Smooth muscle cell (in vitro differentiated cells): ENCODE data around the gene EMID1. TPM values are rescaled to one million over a fixed set of nuclear protein-coding genes. Genes with fewer than 3 reads are reported as not detected.

Source experiments
- DNase-seq: peaks from one replicate; lab custom pipeline; 2025; ENCODE audit not compliant: unreplicated experiment; lab: John Stamatoyannopoulos, UW
- H2AFZ ChIP-seq: fragments of 200-600 bp; sonication (generic); 2 replicates; pipeline ENCODE4 v1.6.0; 2016; ENCODE audit warnings: antibody characterized with exemption, low read depth, mild to moderate bottlenecking
- H3F3A ChIP-seq: fragments of 200-600 bp; sonication (generic); 2 replicates; pipeline ENCODE4 v1.6.0; 2017; ENCODE audit warnings: antibody characterized with exemption, low read depth
- H3K27ac ChIP-seq: fragments of 200-600 bp; sonication (generic); 2 replicates; pipeline ENCODE4 v1.5.1; 2016; ENCODE audit warnings: low read depth, mild to moderate bottlenecking
- H3K27me3 ChIP-seq: fragments of 200-600 bp; sonication (generic); 2 replicates; pipeline ENCODE4 v1.6.1; 2016; ENCODE audit warnings: low read depth, mild to moderate bottlenecking
- H3K36me3 ChIP-seq: fragments of 200-600 bp; sonication (generic); 2 replicates; pipeline ENCODE4 v1.5.1; 2016; ENCODE audit warnings: low read depth
- H3K4me1 ChIP-seq: fragments of 200-600 bp; sonication (generic); 2 replicates; pipeline ENCODE4 v1.5.1; 2016; ENCODE audit warnings: low read depth
- H3K4me2 ChIP-seq: fragments of 200-600 bp; sonication (generic); 2 replicates; pipeline ENCODE4 v1.6.0; 2016; ENCODE audit warnings: mild to moderate bottlenecking
- H3K4me3 ChIP-seq: fragments of 200-600 bp; sonication (generic); 2 replicates; pipeline ENCODE4 v1.5.1; 2016; ENCODE audit warnings: mild to moderate bottlenecking
- H3K79me2 ChIP-seq: fragments of 200-600 bp; sonication (generic); 2 replicates; pipeline ENCODE4 v1.6.0; 2016; ENCODE audit warnings: low read depth, mild to moderate bottlenecking
- H3K9ac ChIP-seq: fragments of 200-600 bp; sonication (generic); 2 replicates; pipeline ENCODE4 v1.6.0; 2016; ENCODE audit warnings: low read depth
- H3K9me3 ChIP-seq: fragments of 200-600 bp; sonication (generic); replicated peaks from 2 replicates; pipeline ENCODE4 v1.5.1; 2016; ENCODE audit warnings: low read depth
- H4K20me1 ChIP-seq: fragments of 200-600 bp; sonication (generic); 2 replicates; pipeline ENCODE4 v1.6.0; 2016; ENCODE audit warnings: low read depth
- CTCF ChIP-seq: fragments of 200-600 bp; sonication (generic); IDR thresholded peaks from 2 replicates; pipeline ENCODE4 v1.5.1; 2017; ENCODE audit warnings: borderline replicate concordance, mild to moderate bottlenecking, antibody characterized with exemption; ENCODE audit not compliant: insufficient read depth, poor library complexity, severe bottlenecking
- WGBS: methylation state at CpG from one replicate; pipeline ENCODE4 v1.1.7; 2016; ENCODE audit warnings: low lambda C conversion rate; 5-methylcytosine and 5-hydroxymethylcytosine counted together
- polyA plus RNA-seq: library from polyadenylated mRNA; unstranded; fragments of >200 nt; fragmentation: Nextera tagmentation; extraction: Ambion mirVana; gene quantifications from 2 replicates; pipeline ENCODE4 v1.2.1, GENCODE V29; 2016
- small RNA-seq: library from RNA; depleted of rRNA; stranded (forward); fragments of <200 nt; gene quantifications from one replicate; pipeline ENCODE3, GENCODE V24; 2014
- total RNA-seq: library from RNA; depleted of rRNA; stranded (reverse); fragments of >200 nt; gene quantifications from 2 replicates; pipeline ENCODE4 v1.2.3, GENCODE V29; 2014

Gene EMID1
- total and polyA plus RNA-seq, 2 experiments from 2014 or later: 1.1 to 3.9 TPM

- peaks cover 8% of the 10 kb centered on the region for H3K79me2 ChIP-seq
- TF ChIP-seq CTCF: no peak
- DNase-seq: no peak
- no peaks in the 10 kb centered on the region for H3K9me3 ChIP-seq
- H3K4me1 ChIP-seq: peaks cover 7% of the 10 kb centered on the region
- peak overlapping the region; percentile 77 for H2AFZ ChIP-seq
- peak overlapping the region; percentile 79 for H3K27ac ChIP-seq
- peaks cover 9% of the 10 kb centered on the region for H4K20me1 ChIP-seq
- H3F3A ChIP-seq: no peaks in the 10 kb centered on the region
- H3K4me3 ChIP-seq: peak overlapping the region; percentile 66
- peak overlapping the region; percentile 85 for H3K9ac ChIP-seq
- H3K4me2 ChIP-seq: peak overlapping the region; percentile 89
- no peaks in the 10 kb centered on the region for H3K36me3 ChIP-seq
- 74% methylated on average over 20 of the region's 20 CpGs for WGBS
- no peaks in the 10 kb centered on the region for H3K27me3 ChIP-seq
Measured at GRCh38 chr22:29307596-29308147, 102.0 kb downstream of the EMID1 start.

- H3F3A ChIP-seq: no peaks in the 10 kb centered on the region
- 96% methylated on average over 41 of the region's 50 CpGs for WGBS
- H3K9me3 ChIP-seq: no peaks in the 10 kb centered on the region
- peaks cover 9% of the 10 kb centered on the region for H4K20me1 ChIP-seq
- no peak for DNase-seq
- no peak for TF ChIP-seq CTCF
- peaks cover 4% of the 10 kb centered on the region for H3K27me3 ChIP-seq
- H3K4me2 ChIP-seq: peak overlapping the region; percentile 89
- peaks cover 7% of the 10 kb centered on the region for H3K4me1 ChIP-seq
- no peak overlapping the region for H3K9ac ChIP-seq
- peaks cover 8% of the 10 kb centered on the region for H3K79me2 ChIP-seq
- no peak overlapping the region for H2AFZ ChIP-seq
- H3K27ac ChIP-seq: no peak overlapping the region
- H3K4me3 ChIP-seq: no peak overlapping the region
- H3K36me3 ChIP-seq: no peaks in the 10 kb centered on the region
Measured at GRCh38 chr22:29308148-29308790, 102.6 kb downstream of the EMID1 start.

GRCh38 chr22:29308791-29309262 is 103.1 kb downstream of the EMID1 start:
- Histone ChIP-seq H3K9me3 (no peaks in the 10 kb centered on the region), H3K4me1 (peaks cover 7% of the 10 kb centered on the region), H3K9ac (no peak overlapping the region), H3K27me3 (peaks cover 9% of the 10 kb centered on the region), H3F3A (no peaks in the 10 kb centered on the region), H3K27ac (no peak overlapping the region), H4K20me1 (peaks cover 9% of the 10 kb centered on the region), H3K4me2 (no peak overlapping the region), H3K36me3 (no peaks in the 10 kb centered on the region), H3K79me2 (peaks cover 8% of the 10 kb centered on the region), H3K4me3 (no peak overlapping the region), H2AFZ (no peak overlapping the region)
- no peak for TF ChIP-seq CTCF
- no peak for DNase-seq
- 82% methylated on average over 13 of the region's 13 CpGs for WGBS

Small RNA genes within 50 kb of the gene (small RNA-seq; reads per million reads assigned to genes)
- gene RNU6-1219P: not detected

Other genes with a start within 250 kb of the EMID1 start
- not detected in 2 replicates for gene C22orf31, start 144.1 kb upstream of the EMID1 start, total RNA-seq
- gene C22orf31, start 144.1 kb upstream of the EMID1 start, polyA plus RNA-seq: not detected in 2 replicates
- gene KREMEN1, start 132.9 kb upstream of the EMID1 start, total RNA-seq: 6.8 and 7.8 TPM in 2 replicates
- 6.0 and 9.9 TPM in 2 replicates for gene KREMEN1, start 132.9 kb upstream of the EMID1 start, polyA plus RNA-seq
- 11.7 and 16.5 TPM in 2 replicates for gene RHBDD3, start 62.1 kb downstream of the EMID1 start, total RNA-seq
- gene RHBDD3, start 62.1 kb downstream of the EMID1 start, polyA plus RNA-seq: 39.1 and 40.2 TPM in 2 replicates
- 146 and 197 TPM in 2 replicates for gene EWSR1, start 62.4 kb downstream of the EMID1 start, total RNA-seq
- 164 and 226 TPM in 2 replicates for gene EWSR1, start 62.4 kb downstream of the EMID1 start, polyA plus RNA-seq
- 7.8 TPM in 2 replicates for gene GAS2L1, start 100.8 kb downstream of the EMID1 start, total RNA-seq
- 31.7 and 35.8 TPM in 2 replicates for gene GAS2L1, start 100.8 kb downstream of the EMID1 start, polyA plus RNA-seq
- not detected in 2 replicates for gene RASL10A, start 109.8 kb downstream of the EMID1 start, total RNA-seq
- not detected in 2 replicates for gene RASL10A, start 109.8 kb downstream of the EMID1 start, polyA plus RNA-seq
- 25.9 and 30.3 TPM in 2 replicates for gene AP1B1, start 182.7 kb downstream of the EMID1 start, total RNA-seq
- gene AP1B1, start 182.7 kb downstream of the EMID1 start, polyA plus RNA-seq: 37.1 and 38.5 TPM in 2 replicates
- gene RFPL1, start 232.7 kb downstream of the EMID1 start, total RNA-seq: not detected in 2 replicates
- 0.16 TPM in 1 of 2 replicates, not detected in the other for gene RFPL1, start 232.7 kb downstream of the EMID1 start, polyA plus RNA-seq